Endothelial cell of umbilical vein (primary cell): ENCODE data around the gene DPH7. TPM values are rescaled to one million over a fixed set of nuclear protein-coding genes. Genes with fewer than 3 reads are reported as not detected.

Experiments used
- BruUV-seq: library from RNA; stranded (reverse); fragments of 400-500 nt; replicated peaks from 2 replicates; lab custom pipeline; 2021; lab: Mats Ljungman, UMichigan
- CTCF ChIA-PET: fragments of 300-600, 350-600 bp; sonication (Branson Sonifier 250); formaldehyde crosslinking; loops from one replicate; lab custom pipeline; 2021; ENCODE audit warnings: antibody characterized with exemption, inconsistent platforms; lab: Charles Lee
- POLR2A ChIA-PET: fragments of 300-600, 350-600 bp; sonication (Branson Sonifier 250); formaldehyde crosslinking; loops from one replicate; lab custom pipeline; 2021; ENCODE audit warnings: antibody characterized with exemption, inconsistent platforms; lab: Charles Lee
- DNase-seq: peaks from one replicate; pipeline ENCODE4 v3.0.0-alpha.2; 2011; ENCODE audit warnings: low read depth, low spot score
- FAIRE-seq: peaks from 2 replicates; lab custom pipeline; 2011; peaks lifted over from hg19 to GRCh38; lab: Jason Lieb, UNC
- H2AFZ ChIP-seq: 2 replicates; pipeline ENCODE4 v1.6.0; 2012; ENCODE audit warnings: low read depth, low read length, control low read depth, inconsistent platforms
- H3K27ac ChIP-seq: 2 replicates; pipeline ENCODE4 v1.5.1; 2011; ENCODE audit warnings: low read depth, mild to moderate bottlenecking, control low read depth, low read length, moderate library complexity; ENCODE audit not compliant: insufficient read depth
- H3K27me3 ChIP-seq, 2 experiments: 2 replicates each; pipeline versions ENCODE4 v1.6.0 to v1.6.1; 2011; ENCODE audit warnings: low read length in 2 of 2, mixed read lengths in 1 of 2; ENCODE audit not compliant: control insufficient read depth in 2 of 2, insufficient read depth in 2 of 2
- H3K36me3 ChIP-seq, 2 experiments: 2 replicates in 1 of 2; 3 replicates in 1 of 2; pipeline ENCODE4 v1.5.1; 2011; ENCODE audit warnings: low read length in 2 of 2, mild to moderate bottlenecking in 1 of 2, moderate library complexity in 1 of 2; ENCODE audit not compliant: control insufficient read depth in 2 of 2, insufficient read depth in 2 of 2; ENCODE audit errors: extremely low read depth in 1 of 2
- H3K4me1 ChIP-seq: 3 replicates; pipeline ENCODE4 v1.5.1; 2011; ENCODE audit warnings: mild to moderate bottlenecking, low read length; ENCODE audit not compliant: control insufficient read depth, insufficient read depth; ENCODE audit errors: extremely low read depth
- H3K4me2 ChIP-seq: 2 replicates; pipeline ENCODE4 v1.6.1; 2011; ENCODE audit warnings: low read length, control low read depth, mixed read lengths; ENCODE audit not compliant: insufficient read depth
- H3K4me3 ChIP-seq, 3 experiments: fragments of 200-600 bp in 1 of 3; sonication (generic), shearing (Covaris generic) in 1 of 3; replicated peaks in 1 of 3; 2 replicates each; pipeline ENCODE4 v1.5.1; 2011 to 2016; ENCODE audit warnings: control low read depth in 3 of 3, low read length in 3 of 3, mild to moderate bottlenecking in 2 of 3, inconsistent platforms in 1 of 3, low read depth in 1 of 3, moderate library complexity in 1 of 3; ENCODE audit not compliant: insufficient read depth in 1 of 3
- H3K79me2 ChIP-seq: 2 replicates; pipeline ENCODE4 v1.6.0; 2012; ENCODE audit warnings: low read length, inconsistent platforms; ENCODE audit not compliant: control insufficient read depth, insufficient read depth
- H3K9ac ChIP-seq: replicated peaks from 2 replicates; pipeline ENCODE3; 2011; ENCODE audit warnings: low read length, control low read depth; ENCODE audit not compliant: insufficient read depth; ENCODE audit errors: extremely low read depth
- H3K9me1 ChIP-seq: replicated peaks from 3 replicates; pipeline ENCODE4 v1.6.0; 2011; ENCODE audit warnings: mild to moderate bottlenecking, low read length; ENCODE audit not compliant: control insufficient read depth, insufficient read depth; ENCODE audit errors: extremely low read depth
- H3K9me3 ChIP-seq: replicated peaks from 2 replicates; pipeline ENCODE4 v1.5.1; 2012; ENCODE audit warnings: low read length, inconsistent platforms; ENCODE audit not compliant: control insufficient read depth, insufficient read depth
- H4K20me1 ChIP-seq: replicated peaks from 2 replicates; pipeline ENCODE3; 2011; ENCODE audit warnings: mild to moderate bottlenecking, low read length; ENCODE audit not compliant: control insufficient read depth, insufficient read depth; ENCODE audit errors: extremely low read depth
- EZH2 ChIP-seq: IDR thresholded peaks from 2 replicates; pipeline ENCODE4 v1.6.1; 2012; ENCODE audit warnings: borderline replicate concordance, low read depth, mild to moderate bottlenecking, moderate library complexity, low read length, inconsistent platforms; ENCODE audit not compliant: severe bottlenecking
- FOS ChIP-seq: IDR thresholded peaks from 2 replicates; pipeline ENCODE4 v1.6.1; 2011; ENCODE audit warnings: mild to moderate bottlenecking, low read length, moderate library complexity, borderline replicate concordance; ENCODE audit not compliant: insufficient read depth
- GATA2 ChIP-seq: IDR thresholded peaks from 2 replicates; pipeline ENCODE4 v1.7.0; 2011; ENCODE audit warnings: low read depth, mild to moderate bottlenecking, moderate library complexity, mixed read lengths, low read length; ENCODE audit not compliant: insufficient read length, insufficient read depth
- JUN ChIP-seq: IDR thresholded peaks from 2 replicates; pipeline ENCODE4 v1.6.1; 2011; ENCODE audit warnings: borderline replicate concordance, low read depth; ENCODE audit not compliant: insufficient read length, insufficient read depth
- MYC ChIP-seq: IDR thresholded peaks from one replicate; pipeline ENCODE4 v1.6.1; 2011; ENCODE audit warnings: mild to moderate bottlenecking, low read depth, low read length
- POLR2A ChIP-seq: IDR thresholded peaks from 2 replicates; pipeline ENCODE4 v1.6.1; 2012; ENCODE audit warnings: low read depth, mild to moderate bottlenecking, control low read depth, low read length
- POLR2AphosphoS5 ChIP-seq: IDR thresholded peaks from 2 replicates; pipeline ENCODE4 v1.6.1; 2012; ENCODE audit warnings: low read depth, mild to moderate bottlenecking, control low read depth, low read length, moderate library complexity; ENCODE audit not compliant: insufficient read depth
- dilution Hi-C: fragments of 300-500 bp; cut with MboI; formaldehyde crosslinking; loops from one replicate; pipeline ENCODE4 v1.15.0; 2019; ENCODE audit warnings: low sequenced_read_pairs; ENCODE audit not compliant: extremely low pct_ligation_motif_present
- intact Hi-C: fragments of 100-400 bp; cut with micrococcal nuclease; formaldehyde crosslinking; loops from one replicate; pipeline ENCODE4 v1.10.0; 2022
- polyA plus RNA-seq, 4 experiments: library from polyadenylated mRNA; depleted of rRNA in 3 of 4; stranded (reverse) in 3 of 4; unstranded in 1 of 4; fragments of >200 nt; gene quantifications; 2 replicates each; pipeline versions ENCODE4 v1.2.1 to v1.2.3, GENCODE V29; 2011 to 2012; ENCODE audit warnings: missing spikeins in 1 of 4
- total RNA-seq: library from RNA; stranded (reverse); gene quantifications from 2 replicates; pipeline ENCODE4 v1.2.3, GENCODE V29; 2021
- TF ChIP-seq, protein P1 (sequence below), 2 donors: IDR thresholded peaks; 1 replicate in 1 of 2; 2 replicates in 1 of 2; pipeline ENCODE4 v1.5.1; 2011; ENCODE audit warnings: low read length in 2 of 2, mild to moderate bottlenecking in 2 of 2, moderate library complexity in 2 of 2, control low read depth in 1 of 2, inconsistent platforms in 1 of 2, low read depth in 1 of 2; ENCODE audit not compliant: insufficient read depth in 1 of 2; ENCODE audit errors: extremely low read depth in 1 of 2
- TF ChIP-seq, protein P2 (sequence below): IDR thresholded peaks from 2 replicates; pipeline ENCODE4 v1.6.1; 2011; ENCODE audit not compliant: insufficient read depth, insufficient read length

DPH7 gene
- total and polyA plus RNA-seq, 2 donors (not counting 3 experiments of a cell fraction or from before 2014, with no cell fraction given): 41.8 to 43.2 TPM

DNA sequence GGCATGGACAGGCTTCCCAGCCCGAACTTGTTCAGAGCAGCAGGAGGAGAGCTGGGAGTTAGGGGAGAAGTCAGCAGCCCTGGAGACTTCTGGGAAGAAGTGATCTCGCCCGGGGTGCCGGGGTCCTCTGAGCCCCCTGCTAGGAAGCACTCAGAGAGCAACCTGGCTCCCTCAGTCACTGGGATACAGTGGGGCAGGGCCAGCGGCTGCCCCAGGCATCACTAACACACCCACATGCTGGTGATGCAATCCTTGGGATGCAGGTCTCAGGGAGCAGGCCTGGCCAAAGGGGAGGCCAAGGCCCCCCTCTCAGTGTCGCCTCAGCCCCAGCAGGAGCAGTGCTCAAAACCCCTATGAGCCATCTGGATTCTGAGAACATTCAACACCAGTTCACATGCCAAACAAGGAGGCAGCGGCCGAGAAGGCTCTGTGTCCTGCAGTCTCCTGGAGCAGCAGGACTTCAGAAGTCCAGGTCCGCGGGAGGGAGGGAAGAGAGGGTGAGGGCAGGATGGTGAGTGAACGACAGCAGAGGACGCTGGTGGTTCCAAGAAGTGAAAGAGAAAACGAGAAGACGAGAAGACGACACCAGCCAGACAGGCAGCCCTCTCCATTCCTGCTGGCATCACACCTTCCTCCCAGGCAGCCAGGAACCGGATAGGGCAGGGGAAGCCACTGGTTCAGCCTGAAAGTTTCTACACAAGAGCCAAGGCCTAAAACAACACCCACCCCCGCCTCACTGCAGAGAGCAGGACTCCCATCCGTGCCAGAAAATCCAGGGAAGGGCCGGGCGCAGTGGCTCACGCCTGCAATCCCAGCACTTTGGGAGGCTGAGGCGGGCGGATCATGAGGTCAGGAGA, 30.8 kb downstream of the DPH7 start:
- no peak for FAIRE-seq
- Histone ChIP-seq H2AFZ (no peak overlapping the region), H3K27ac (no peak overlapping the region), H3K4me3 (no peak overlapping the region), H3K4me2 (no peak overlapping the region), H3K4me1 (peaks cover 9% of the 10 kb centered on the region), H3K36me3 (no peaks in the 10 kb centered on the region), H4K20me1 (no peaks in the 10 kb centered on the region), H3K9me3 (no peaks in the 10 kb centered on the region), H3K9me1 (no peaks in the 10 kb centered on the region), H3K27me3 (no peaks in the 10 kb centered on the region), H3K79me2 (peaks cover 5% of the 10 kb centered on the region), H3K9ac (no peak overlapping the region)
- TF ChIP-seq MYC (no peak), FOS (no peak), POLR2AphosphoS5 (no peak), EZH2 (no peak), GATA2 (no peak), JUN (no peak), POLR2A (no peak)
- TF ChIP-seq, protein P1, sequence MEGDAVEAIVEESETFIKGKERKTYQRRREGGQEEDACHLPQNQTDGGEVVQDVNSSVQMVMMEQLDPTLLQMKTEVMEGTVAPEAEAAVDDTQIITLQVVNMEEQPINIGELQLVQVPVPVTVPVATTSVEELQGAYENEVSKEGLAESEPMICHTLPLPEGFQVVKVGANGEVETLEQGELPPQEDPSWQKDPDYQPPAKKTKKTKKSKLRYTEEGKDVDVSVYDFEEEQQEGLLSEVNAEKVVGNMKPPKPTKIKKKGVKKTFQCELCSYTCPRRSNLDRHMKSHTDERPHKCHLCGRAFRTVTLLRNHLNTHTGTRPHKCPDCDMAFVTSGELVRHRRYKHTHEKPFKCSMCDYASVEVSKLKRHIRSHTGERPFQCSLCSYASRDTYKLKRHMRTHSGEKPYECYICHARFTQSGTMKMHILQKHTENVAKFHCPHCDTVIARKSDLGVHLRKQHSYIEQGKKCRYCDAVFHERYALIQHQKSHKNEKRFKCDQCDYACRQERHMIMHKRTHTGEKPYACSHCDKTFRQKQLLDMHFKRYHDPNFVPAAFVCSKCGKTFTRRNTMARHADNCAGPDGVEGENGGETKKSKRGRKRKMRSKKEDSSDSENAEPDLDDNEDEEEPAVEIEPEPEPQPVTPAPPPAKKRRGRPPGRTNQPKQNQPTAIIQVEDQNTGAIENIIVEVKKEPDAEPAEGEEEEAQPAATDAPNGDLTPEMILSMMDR (IDR thresholded peaks at IDR 0.05; ENCODE audit: extremely low read depth in 1 of 2, insufficient read depth in 1 of 2, low read depth in 1 of 2, low read length in 2 of 2): no peak
- TF ChIP-seq, protein P2, sequence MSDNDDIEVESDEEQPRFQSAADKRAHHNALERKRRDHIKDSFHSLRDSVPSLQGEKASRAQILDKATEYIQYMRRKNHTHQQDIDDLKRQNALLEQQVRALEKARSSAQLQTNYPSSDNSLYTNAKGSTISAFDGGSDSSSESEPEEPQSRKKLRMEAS: no peak
- dilution Hi-C loops: no loop called here
- no TSS peak for BruUV-seq
- ChIA-PET POLR2A (no interaction called here), CTCF (interaction anchor here (0.8 to 0.9 kb wide), 2 partner anchors 13 kb away, joined by 3 read pairs; no protein-coding TSS in a partner anchor)
- no peak for DNase-seq
- intact Hi-C loops: no loop called here
